T-helper 1 cell treated with Interleukin-12 subunit alpha and Interleukin-12 subunit beta and Interleukin-4 antibody, amounts not matched to agents 30 μg/mL and 1 μg/mL, for 36 hours (primary cell): ENCODE data around the gene ZNF282.
A peak's percentile ranks its signal among the peaks of the same experiment; 100 is the strongest.
"Not testable (repeated sequence)": the region's sequence is repeated elsewhere in the genome, so short reads cannot be mapped to it uniquely, and the experiment has no call there.

Source experiments
- H3K27ac Mint-ChIP-seq: one replicate; pipeline ENCODE4 v1.8.0; 2021; ENCODE audit warnings: mild to moderate bottlenecking, mixed read lengths
- H3K27me3 Mint-ChIP-seq: one replicate; pipeline ENCODE4 v1.8.0; 2021; ENCODE audit warnings: low read depth, mixed read lengths
- H3K36me3 Mint-ChIP-seq: one replicate; pipeline ENCODE4 v1.8.0; 2021; ENCODE audit warnings: low read depth, mixed read lengths
- H3K4me1 Mint-ChIP-seq: one replicate; pipeline ENCODE4 v1.8.0; 2021; ENCODE audit warnings: low read depth, mixed read lengths
- H3K4me3 Mint-ChIP-seq: one replicate; pipeline ENCODE4 v1.8.0; 2021; ENCODE audit warnings: mild to moderate bottlenecking, moderate library complexity, mixed read lengths
- H3K9me3 Mint-ChIP-seq: one replicate; pipeline ENCODE4 v1.8.0; 2021; ENCODE audit warnings: mixed read lengths

The ZNF282 gene

DNA sequence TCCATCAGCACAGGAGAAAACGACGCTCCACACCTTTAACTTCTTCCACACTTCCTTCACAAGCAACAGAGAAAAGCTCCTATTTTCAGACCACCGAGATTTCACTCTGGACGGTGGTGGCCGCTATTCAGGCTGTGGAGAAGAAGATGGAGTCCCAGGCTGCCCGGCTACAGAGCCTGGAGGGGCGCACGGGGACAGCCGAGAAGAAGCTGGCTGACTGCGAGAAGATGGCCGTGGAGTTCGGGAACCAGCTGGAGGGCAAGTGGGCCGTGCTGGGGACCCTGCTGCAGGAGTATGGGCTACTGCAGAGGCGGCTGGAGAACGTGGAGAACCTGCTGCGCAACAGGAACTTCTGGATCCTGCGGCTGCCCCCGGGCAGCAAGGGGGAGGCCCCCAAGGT lies 54.8 kb downstream of the ZNF282 start:
- not testable (repeated sequence) for H3K9me3 Mint-ChIP-seq, H3K27ac Mint-ChIP-seq, H3K27me3 Mint-ChIP-seq, H3K4me3 Mint-ChIP-seq
- Mint-ChIP-seq H3K4me1 (peaks cover 13% of the 10 kb centered on the region), H3K36me3 (peaks cover 20% of the 10 kb centered on the region)

DNA sequence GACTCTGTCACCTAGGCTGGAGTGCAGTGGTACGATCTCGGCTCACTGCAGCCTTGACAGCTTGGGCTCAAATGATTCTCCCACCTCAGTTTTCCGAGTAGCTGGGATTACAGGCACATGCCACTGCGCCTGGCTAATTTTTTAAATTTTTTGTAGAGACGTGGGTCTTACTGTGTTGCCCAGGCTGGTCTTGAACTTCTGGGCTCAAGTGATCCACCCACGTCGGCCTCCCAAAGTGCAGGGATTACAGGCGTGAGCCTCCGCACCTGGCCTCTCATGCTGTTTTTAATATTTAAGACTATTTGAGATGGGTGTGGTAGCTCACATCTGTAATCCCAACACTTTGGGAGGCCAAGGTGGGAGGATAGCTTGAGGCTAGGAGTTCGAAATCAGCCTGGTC lies 56.2 kb downstream of the ZNF282 start:
- H3K36me3 Mint-ChIP-seq: peaks cover 27% of the 10 kb centered on the region

GRCh38 chr7:149252378-149252777 lies 57.0 kb downstream of the ZNF282 start:
- H3K27ac Mint-ChIP-seq: no peak overlapping the region

More for the DNA sequence above, 56.2 kb downstream of the ZNF282 start:
- H3K9me3 Mint-ChIP-seq, H3K4me1 Mint-ChIP-seq, H3K27me3 Mint-ChIP-seq, H3K27ac Mint-ChIP-seq, H3K4me3 Mint-ChIP-seq: not testable (repeated sequence)

DNA sequence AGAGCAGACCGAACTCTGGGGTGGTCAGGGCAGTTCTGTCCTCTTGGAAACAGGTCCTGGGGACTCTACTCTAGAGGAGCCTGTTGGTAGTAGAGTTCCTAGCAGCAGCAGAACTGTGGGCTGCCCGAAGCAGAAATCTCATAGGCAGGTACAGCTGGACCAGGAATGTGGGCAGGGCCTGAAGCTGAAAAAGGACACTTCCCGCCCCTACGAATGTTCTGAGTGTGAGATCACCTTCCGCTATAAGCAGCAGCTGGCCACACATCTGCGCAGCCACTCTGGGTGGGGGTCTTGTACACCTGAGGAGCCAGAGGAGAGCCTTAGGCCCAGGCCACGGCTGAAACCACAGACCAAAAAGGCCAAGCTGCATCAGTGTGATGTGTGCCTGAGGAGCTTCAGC lies 58.3 kb downstream of the ZNF282 start:
- Mint-ChIP-seq H3K4me1 (peaks cover 2% of the 10 kb centered on the region), H3K27me3 (no peaks in the 10 kb centered on the region), H3K36me3 (peaks cover 24% of the 10 kb centered on the region), H3K4me3 (no peak overlapping the region), H3K9me3 (no peaks in the 10 kb centered on the region), H3K27ac (no peak overlapping the region)

More at GRCh38 chr7:149252378-149252777, 57.0 kb downstream of the ZNF282 start:
- Mint-ChIP-seq H3K4me3 (no peak overlapping the region), H3K27me3 (no peaks in the 10 kb centered on the region), H3K9me3 (no peaks in the 10 kb centered on the region), H3K4me1 (peaks cover 8% of the 10 kb centered on the region), H3K36me3 (peaks cover 27% of the 10 kb centered on the region)

DNA sequence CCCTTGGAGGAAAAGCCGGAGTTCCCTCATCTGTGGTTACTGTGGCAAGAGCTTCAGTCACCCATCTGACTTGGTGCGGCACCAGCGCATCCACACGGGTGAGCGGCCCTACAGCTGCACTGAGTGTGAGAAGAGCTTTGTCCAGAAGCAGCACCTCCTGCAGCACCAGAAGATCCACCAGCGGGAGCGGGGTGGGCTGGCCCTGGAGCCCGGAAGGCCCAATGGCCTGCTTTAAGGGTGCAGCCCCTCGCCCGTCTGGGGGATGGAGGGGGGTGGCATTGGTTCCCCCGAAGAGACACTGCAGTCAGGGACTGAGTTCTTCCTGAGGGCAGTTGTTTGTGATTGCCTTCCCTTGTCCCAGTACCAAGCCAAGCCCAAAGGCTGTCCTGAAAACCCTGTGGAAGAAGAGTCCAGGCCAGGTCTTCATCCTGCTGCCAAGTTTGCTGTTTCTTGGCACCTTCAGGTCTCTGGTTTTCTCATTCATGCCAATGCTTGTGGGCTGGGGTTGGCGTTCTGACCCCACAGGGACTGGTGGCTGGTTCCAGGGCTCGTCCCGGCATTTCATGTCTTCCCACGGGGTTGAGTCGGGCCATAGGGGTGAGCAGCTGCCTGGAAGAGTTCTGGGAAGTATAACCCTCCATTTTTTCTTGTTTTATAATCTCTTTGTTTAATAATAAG lies 59.0 kb downstream of the ZNF282 start:
- Mint-ChIP-seq H3K36me3 (peaks cover 24% of the 10 kb centered on the region), H3K9me3 (no peaks in the 10 kb centered on the region), H3K27me3 (no peaks in the 10 kb centered on the region), H3K4me3 (no peak overlapping the region), H3K4me1 (no peaks in the 10 kb centered on the region), H3K27ac (no peak overlapping the region)

DNA sequence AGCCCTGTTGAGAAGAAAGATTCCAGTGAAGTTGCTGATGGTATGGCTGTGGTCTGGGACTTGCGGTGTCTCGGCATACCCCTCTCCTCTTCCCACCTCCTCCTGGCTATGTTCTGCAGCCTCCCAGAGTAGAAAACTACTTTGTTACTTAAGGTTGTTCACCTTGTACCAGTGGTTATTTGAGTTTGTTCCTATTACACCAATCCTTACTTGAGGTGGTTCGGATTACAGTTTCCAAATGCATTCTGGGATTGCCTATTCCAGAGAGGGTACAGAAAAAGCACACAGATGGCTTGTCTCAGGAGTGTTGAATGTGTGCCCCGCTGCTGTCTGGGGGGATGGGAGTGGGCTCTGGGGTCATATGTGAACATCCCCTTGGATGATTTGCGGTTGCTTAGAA lies 59.8 kb downstream of the ZNF282 start:
- Mint-ChIP-seq H3K4me3 (no peak overlapping the region), H3K4me1 (no peaks in the 10 kb centered on the region), H3K27me3 (no peaks in the 10 kb centered on the region), H3K9me3 (no peaks in the 10 kb centered on the region), H3K27ac (no peak overlapping the region), H3K36me3 (peaks cover 24% of the 10 kb centered on the region)

GRCh38 chr7:149256568-149256967 lies 61.2 kb downstream of the ZNF282 start:
- Mint-ChIP-seq H3K9me3 (no peaks in the 10 kb centered on the region), H3K27ac (no peak overlapping the region), H3K4me3 (no peak overlapping the region)

GRCh38 chr7:149257146-149257545 lies 61.8 kb downstream of the ZNF282 start:
- no peak overlapping the region for H3K27ac Mint-ChIP-seq

More at GRCh38 chr7:149256568-149256967, 61.2 kb downstream of the ZNF282 start:
- Mint-ChIP-seq H3K36me3 (peaks cover 19% of the 10 kb centered on the region), H3K27me3 (no peaks in the 10 kb centered on the region), H3K4me1 (peaks cover under 1% of the 10 kb centered on the region)

GRCh38 chr7:149261316-149261828 lies 66.0 kb downstream of the ZNF282 start:
- peak overlapping the region; percentile 82 for H3K4me3 Mint-ChIP-seq
- H3K27ac Mint-ChIP-seq: peak overlapping the region; percentile 85
- H3K27me3 Mint-ChIP-seq: no peaks in the 10 kb centered on the region
- peaks cover 18% of the 10 kb centered on the region for H3K4me1 Mint-ChIP-seq
- peaks cover 10% of the 10 kb centered on the region for H3K36me3 Mint-ChIP-seq
- H3K9me3 Mint-ChIP-seq: no peaks in the 10 kb centered on the region

More at GRCh38 chr7:149257146-149257545, 61.8 kb downstream of the ZNF282 start:
- Mint-ChIP-seq H3K36me3 (peaks cover 17% of the 10 kb centered on the region), H3K27me3 (no peaks in the 10 kb centered on the region), H3K9me3 (no peaks in the 10 kb centered on the region), H3K4me3 (no peak overlapping the region), H3K4me1 (peaks cover 2% of the 10 kb centered on the region)

DNA sequence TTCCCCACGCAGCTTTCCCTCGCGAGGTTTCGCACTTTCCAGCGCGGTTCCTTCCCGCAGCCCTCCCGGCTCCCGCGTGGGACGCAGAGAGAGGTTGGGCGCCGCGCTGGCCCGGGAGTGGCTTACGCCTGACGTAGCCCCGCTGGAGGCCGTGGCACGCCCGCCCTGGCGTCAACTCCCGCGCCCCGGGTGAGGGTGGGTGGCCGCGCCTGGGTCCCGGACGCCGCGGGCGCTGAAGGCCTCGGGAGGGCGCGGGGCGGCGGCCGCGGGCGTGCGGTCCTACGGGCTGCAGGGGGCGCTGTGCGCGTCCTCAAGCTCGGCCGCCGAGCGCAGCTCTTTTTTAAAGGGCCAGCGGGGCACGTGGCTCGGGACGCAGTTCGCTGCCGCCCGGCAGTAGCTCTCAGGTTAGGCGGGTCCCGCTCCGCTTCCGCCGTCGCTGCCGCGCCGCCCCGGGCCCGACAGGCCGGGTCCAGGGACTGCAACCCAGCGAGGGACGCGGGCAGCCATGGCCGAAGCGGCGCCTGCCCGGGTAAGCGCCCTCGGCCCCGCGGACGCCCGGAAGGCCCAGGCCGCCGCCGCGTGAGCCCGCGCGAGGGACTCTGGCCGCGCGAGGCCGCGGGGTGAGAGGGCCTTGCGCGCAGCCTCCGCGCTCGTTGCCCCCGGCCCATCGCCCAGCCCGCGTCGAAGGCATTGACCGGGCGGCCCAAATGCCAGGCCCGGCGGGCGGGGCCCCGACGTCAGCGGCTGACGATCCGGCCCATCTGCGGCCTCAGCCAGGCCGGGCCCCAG lies 66.7 kb downstream of the ZNF282 start, which contains the start of gene ZNF783:
TSS of gene ZNF783 (plus strand) at position 368 of the 789 bp plus-strand sequence. CDS start at position 506, 138 bp downstream.
- Mint-ChIP-seq H3K27me3 (no peaks in the 10 kb centered on the region), H3K4me3 (peak within 1 kb of the TSS; percentile 82), H3K27ac (peak within 1 kb of the TSS; percentile 85), H3K4me1 (peaks cover 18% of the 10 kb centered on the region), H3K36me3 (peaks cover 15% of the 10 kb centered on the region), H3K9me3 (no peaks in the 10 kb centered on the region)

- Mint-ChIP-seq H3K4me1 (peaks cover 18% of the 10 kb centered on the region), H3K36me3 (peaks cover 35% of the 10 kb centered on the region), H3K27me3 (no peaks in the 10 kb centered on the region), H3K27ac (no peak overlapping the region), H3K4me3 (no peak overlapping the region), H3K9me3 (no peaks in the 10 kb centered on the region)
Observed at GRCh38 chr7:149266451-149266850, 71.1 kb downstream of the ZNF282 start.

GRCh38 chr7:149267733-149268132 lies 72.4 kb downstream of the ZNF282 start:
- no peak overlapping the region for H3K4me3 Mint-ChIP-seq

DNA sequence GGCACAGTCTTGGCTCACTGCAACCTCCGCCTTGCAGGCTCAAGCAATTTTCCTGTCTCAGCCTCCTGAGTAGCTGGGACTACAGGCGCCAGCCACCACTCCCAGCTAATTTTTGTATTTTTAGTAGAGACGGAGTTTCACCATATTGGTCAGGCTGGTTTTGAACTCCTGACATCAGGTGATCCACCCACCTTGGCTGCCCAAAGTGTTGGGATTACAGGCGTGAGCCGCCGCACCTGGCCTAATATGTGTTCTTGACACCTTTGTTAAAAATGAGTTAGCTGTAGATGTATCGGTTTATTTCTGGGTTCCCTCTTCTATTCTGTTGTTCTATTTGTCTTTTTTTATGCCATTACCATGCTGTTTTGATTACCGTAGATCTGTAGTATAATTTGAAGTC lies 79.1 kb downstream of the ZNF282 start:
- not testable (repeated sequence) for H3K27ac Mint-ChIP-seq
- H3K36me3 Mint-ChIP-seq: peaks cover 37% of the 10 kb centered on the region

More at GRCh38 chr7:149267733-149268132, 72.4 kb downstream of the ZNF282 start:
- peaks cover 35% of the 10 kb centered on the region for H3K36me3 Mint-ChIP-seq
- H3K27me3 Mint-ChIP-seq: no peaks in the 10 kb centered on the region
- H3K9me3 Mint-ChIP-seq: no peaks in the 10 kb centered on the region
- H3K4me1 Mint-ChIP-seq: peaks cover 15% of the 10 kb centered on the region
- H3K27ac Mint-ChIP-seq: no peak overlapping the region

More for the DNA sequence above, 79.1 kb downstream of the ZNF282 start:
- H3K4me1 Mint-ChIP-seq, H3K4me3 Mint-ChIP-seq, H3K27me3 Mint-ChIP-seq, H3K9me3 Mint-ChIP-seq: not testable (repeated sequence)
